ENCODE results near the gene PWWP2B. TPM values are rescaled to one million over a fixed set of nuclear protein-coding genes. Genes with fewer than 3 reads are reported as not detected.

The PWWP2B gene
- total and polyA plus RNA-seq, 11 donors = 10.5 to 23.5 (median 15.3) TPM

DNA sequence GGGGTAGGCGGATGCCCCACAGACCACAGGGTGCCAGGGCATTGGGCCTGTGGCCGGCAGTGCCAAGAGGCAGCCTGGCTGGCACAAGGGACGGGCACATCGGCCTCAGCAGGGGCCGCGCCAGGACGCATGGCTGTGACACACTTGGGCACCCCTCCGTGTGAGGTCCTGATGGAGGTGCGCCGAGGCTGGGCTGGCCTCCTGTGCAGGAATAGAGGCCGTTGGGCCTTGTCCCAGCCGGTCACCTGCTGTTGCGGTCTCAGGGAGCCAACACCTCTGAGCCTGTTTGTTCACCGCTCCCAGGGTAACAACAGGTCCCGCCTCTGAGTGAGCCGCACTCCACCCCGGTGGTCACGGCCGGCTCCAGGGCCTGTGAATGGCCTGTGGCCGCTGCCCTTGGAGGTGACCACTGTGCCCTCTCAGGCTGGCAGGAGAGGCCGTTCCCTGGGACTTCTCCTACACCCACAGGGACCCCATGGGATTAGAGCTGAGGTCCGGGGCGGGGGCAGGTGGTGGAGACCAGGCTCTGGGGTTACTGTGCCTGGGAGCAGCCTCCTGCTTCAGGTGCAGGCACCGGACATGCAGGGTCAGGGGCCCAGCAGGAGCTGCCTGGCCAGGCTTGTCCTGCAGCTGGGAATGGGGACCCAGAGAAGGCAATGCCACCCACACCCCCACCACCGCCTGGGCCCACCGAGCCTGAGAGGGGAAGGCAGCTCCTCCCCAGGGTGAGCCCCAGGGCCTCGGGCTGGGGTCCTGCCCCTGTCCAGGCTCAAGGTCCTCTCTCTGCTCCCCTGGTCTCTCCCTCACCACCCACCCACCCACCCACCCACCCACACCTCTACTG is 12.0 kb downstream of the PWWP2B start:
- Histone ChIP-seq H3K9me3 (no peaks in the 10 kb centered on the region), H3K4me3 (no peak overlapping the region), H3K36me3 (peaks cover 0 to 26% (median 17%) of the 10 kb centered on the region in 9 donors), H3K4me1 (peaks cover 0 to 61% (median 44%) of the 10 kb centered on the region in 12 donors), H3K27ac (peak overlapping the region in 11 of 12 donors; percentile 9 to 86 (median 77)), H3K27me3 (no peaks in the 10 kb centered on the region)
- DNase-seq (no peak), ATAC-seq (peak in 3 of 4 donors; percentile 7 to 32 (median 23))
- 85 to 88% (median 87%) methylated on average over 14 to 27 of the region's 27 CpGs for WGBS, 4 donors
- TF ChIP-seq, protein P1, sequence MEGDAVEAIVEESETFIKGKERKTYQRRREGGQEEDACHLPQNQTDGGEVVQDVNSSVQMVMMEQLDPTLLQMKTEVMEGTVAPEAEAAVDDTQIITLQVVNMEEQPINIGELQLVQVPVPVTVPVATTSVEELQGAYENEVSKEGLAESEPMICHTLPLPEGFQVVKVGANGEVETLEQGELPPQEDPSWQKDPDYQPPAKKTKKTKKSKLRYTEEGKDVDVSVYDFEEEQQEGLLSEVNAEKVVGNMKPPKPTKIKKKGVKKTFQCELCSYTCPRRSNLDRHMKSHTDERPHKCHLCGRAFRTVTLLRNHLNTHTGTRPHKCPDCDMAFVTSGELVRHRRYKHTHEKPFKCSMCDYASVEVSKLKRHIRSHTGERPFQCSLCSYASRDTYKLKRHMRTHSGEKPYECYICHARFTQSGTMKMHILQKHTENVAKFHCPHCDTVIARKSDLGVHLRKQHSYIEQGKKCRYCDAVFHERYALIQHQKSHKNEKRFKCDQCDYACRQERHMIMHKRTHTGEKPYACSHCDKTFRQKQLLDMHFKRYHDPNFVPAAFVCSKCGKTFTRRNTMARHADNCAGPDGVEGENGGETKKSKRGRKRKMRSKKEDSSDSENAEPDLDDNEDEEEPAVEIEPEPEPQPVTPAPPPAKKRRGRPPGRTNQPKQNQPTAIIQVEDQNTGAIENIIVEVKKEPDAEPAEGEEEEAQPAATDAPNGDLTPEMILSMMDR (IDR thresholded peaks at IDR 0.05) = no peak
- no peak for TF ChIP-seq POLR2A (IDR thresholded peaks at IDR 0.05)
- intact Hi-C loops (cut with DNase I) = no loop called here

DNA sequence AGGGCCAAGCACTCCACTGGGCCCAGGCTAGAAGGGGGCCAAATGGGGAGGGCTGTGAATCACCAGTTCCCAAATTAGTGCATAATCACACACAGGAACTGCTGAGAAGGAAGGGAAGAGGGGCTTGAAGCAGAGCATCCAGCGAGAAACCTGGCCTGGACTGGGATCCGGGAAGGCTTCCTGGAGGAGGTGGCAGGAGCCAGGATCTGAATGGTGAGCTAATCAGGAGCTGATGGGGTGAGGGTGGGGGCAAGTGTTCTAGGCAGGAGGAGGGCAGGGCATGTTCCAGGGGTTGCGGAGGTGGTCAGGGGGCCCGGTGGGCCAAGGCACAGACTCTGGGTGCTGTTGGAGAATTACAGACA is 12.6 kb downstream of the PWWP2B start:
- TF ChIP-seq, protein P1 (IDR thresholded peaks at IDR 0.05) = no peak
- no peak for TF ChIP-seq POLR2A (IDR thresholded peaks at IDR 0.05)
- peaks cover 0 to 24% (median 17%) of the 10 kb centered on the region in 9 donors for H3K36me3 ChIP-seq
- 92 to 95% (median 93%) methylated on average over 4 of the region's 4 CpGs for WGBS, 4 donors
- no peaks in the 10 kb centered on the region for H3K27me3 ChIP-seq
- no peak overlapping the region for H3K27ac ChIP-seq
- intact Hi-C loops (cut with DNase I) = no loop called here
- no peaks in the 10 kb centered on the region for H3K9me3 ChIP-seq
- DNase-seq (no peak), ATAC-seq (no peak)
- no peak overlapping the region for H3K4me3 ChIP-seq
- peaks cover 0 to 67% (median 44%) of the 10 kb centered on the region in 12 donors for H3K4me1 ChIP-seq

DNA sequence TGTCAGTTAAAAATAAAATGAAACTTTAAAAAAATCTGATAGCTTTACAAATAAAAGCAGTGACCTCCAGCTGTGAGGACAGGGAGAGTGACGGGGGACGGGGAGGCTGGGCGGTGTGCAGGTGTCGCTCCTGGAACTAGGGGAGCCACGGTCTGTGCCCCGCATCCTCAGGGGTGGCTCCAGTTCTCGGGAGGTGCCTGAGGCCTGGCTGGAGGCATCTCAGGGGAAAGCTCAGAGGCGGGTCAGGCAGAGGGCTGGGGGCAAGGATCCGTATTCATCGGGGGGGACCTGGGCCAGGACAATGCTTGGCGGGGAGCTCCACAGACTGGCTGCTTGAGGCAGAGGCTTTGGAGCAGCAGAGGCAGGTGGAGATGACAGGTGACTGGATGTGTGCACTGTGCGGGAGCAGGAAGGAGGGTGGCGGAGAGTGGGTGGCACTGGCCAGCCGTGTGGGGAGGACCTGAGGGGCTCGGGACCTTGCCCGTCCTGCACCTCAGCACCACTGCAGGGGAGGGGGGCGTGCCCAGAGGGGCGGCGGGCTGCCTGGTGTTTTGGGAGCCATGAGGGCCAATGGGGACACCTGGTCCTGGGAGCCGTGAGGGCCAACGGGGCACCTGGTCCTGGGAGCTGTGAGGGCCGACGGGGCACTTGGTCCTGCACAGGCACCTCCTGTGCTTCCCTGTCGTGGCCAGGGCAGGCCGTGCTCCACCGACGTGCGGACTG is 13.2 kb downstream of the PWWP2B start:
- 95 to 96% (median 95%) methylated on average over 20 to 28 of the region's 28 CpGs for WGBS, 4 donors
- Histone ChIP-seq H3K27ac (peak overlapping the region in 2 of 12 donors; percentile 74 to 81), H3K27me3 (no peaks in the 10 kb centered on the region), H3K36me3 (peaks cover 0 to 18% (median 13%) of the 10 kb centered on the region in 9 donors), H3K9me3 (no peaks in the 10 kb centered on the region), H3K4me1 (peaks cover 0 to 68% (median 44%) of the 10 kb centered on the region in 12 donors), H3K4me3 (no peak overlapping the region)
- ATAC-seq (no peak), DNase-seq (peak in 1 of 5 donors; percentile 65)
- intact Hi-C loops (cut with DNase I) = no loop called here
- no peak for TF ChIP-seq POLR2A (IDR thresholded peaks at IDR 0.05)
- TF ChIP-seq, protein P1 (IDR thresholded peaks at IDR 0.05) = no peak

Data from heart left ventricle (tissue), 16 donors.